ENCODE results near the gene CTU2.

GRCh38 chr16:88711750-88712340 is 5.5 kb downstream of the CTU2 start:
- TF ChIP-seq, protein P1, sequence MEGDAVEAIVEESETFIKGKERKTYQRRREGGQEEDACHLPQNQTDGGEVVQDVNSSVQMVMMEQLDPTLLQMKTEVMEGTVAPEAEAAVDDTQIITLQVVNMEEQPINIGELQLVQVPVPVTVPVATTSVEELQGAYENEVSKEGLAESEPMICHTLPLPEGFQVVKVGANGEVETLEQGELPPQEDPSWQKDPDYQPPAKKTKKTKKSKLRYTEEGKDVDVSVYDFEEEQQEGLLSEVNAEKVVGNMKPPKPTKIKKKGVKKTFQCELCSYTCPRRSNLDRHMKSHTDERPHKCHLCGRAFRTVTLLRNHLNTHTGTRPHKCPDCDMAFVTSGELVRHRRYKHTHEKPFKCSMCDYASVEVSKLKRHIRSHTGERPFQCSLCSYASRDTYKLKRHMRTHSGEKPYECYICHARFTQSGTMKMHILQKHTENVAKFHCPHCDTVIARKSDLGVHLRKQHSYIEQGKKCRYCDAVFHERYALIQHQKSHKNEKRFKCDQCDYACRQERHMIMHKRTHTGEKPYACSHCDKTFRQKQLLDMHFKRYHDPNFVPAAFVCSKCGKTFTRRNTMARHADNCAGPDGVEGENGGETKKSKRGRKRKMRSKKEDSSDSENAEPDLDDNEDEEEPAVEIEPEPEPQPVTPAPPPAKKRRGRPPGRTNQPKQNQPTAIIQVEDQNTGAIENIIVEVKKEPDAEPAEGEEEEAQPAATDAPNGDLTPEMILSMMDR (IDR thresholded peaks at IDR 0.05; ENCODE audit: insufficient read depth, low read depth, low read length), result no peak
- no peak for TF ChIP-seq EZH2 (IDR thresholded peaks at IDR 0.05; ENCODE audit: insufficient read depth, low read length)

Data from astrocyte (in vitro differentiated cells and primary cell).